Smooth muscle cell (in vitro differentiated cells): ENCODE data around the gene LIPK. TPM values are rescaled to one million over a fixed set of nuclear protein-coding genes. Genes with fewer than 3 reads are reported as not detected.
A peak's percentile ranks its signal among the peaks of the same experiment; 100 is the strongest.

ENCODE experiments used
- DNase-seq: peaks from one replicate; lab custom pipeline; 2025; ENCODE audit not compliant: unreplicated experiment; lab: John Stamatoyannopoulos, UW
- H2AFZ ChIP-seq: fragments of 200-600 bp; sonication (generic); 2 replicates; pipeline ENCODE4 v1.6.0; 2016; ENCODE audit warnings: antibody characterized with exemption, low read depth, mild to moderate bottlenecking
- H3F3A ChIP-seq: fragments of 200-600 bp; sonication (generic); 2 replicates; pipeline ENCODE4 v1.6.0; 2017; ENCODE audit warnings: antibody characterized with exemption, low read depth
- H3K27ac ChIP-seq: fragments of 200-600 bp; sonication (generic); 2 replicates; pipeline ENCODE4 v1.5.1; 2016; ENCODE audit warnings: low read depth, mild to moderate bottlenecking
- H3K27me3 ChIP-seq: fragments of 200-600 bp; sonication (generic); 2 replicates; pipeline ENCODE4 v1.6.1; 2016; ENCODE audit warnings: low read depth, mild to moderate bottlenecking
- H3K36me3 ChIP-seq: fragments of 200-600 bp; sonication (generic); 2 replicates; pipeline ENCODE4 v1.5.1; 2016; ENCODE audit warnings: low read depth
- H3K4me1 ChIP-seq: fragments of 200-600 bp; sonication (generic); 2 replicates; pipeline ENCODE4 v1.5.1; 2016; ENCODE audit warnings: low read depth
- H3K4me2 ChIP-seq: fragments of 200-600 bp; sonication (generic); 2 replicates; pipeline ENCODE4 v1.6.0; 2016; ENCODE audit warnings: mild to moderate bottlenecking
- H3K4me3 ChIP-seq: fragments of 200-600 bp; sonication (generic); 2 replicates; pipeline ENCODE4 v1.5.1; 2016; ENCODE audit warnings: mild to moderate bottlenecking
- H3K79me2 ChIP-seq: fragments of 200-600 bp; sonication (generic); 2 replicates; pipeline ENCODE4 v1.6.0; 2016; ENCODE audit warnings: low read depth, mild to moderate bottlenecking
- H3K9ac ChIP-seq: fragments of 200-600 bp; sonication (generic); 2 replicates; pipeline ENCODE4 v1.6.0; 2016; ENCODE audit warnings: low read depth
- H3K9me3 ChIP-seq: fragments of 200-600 bp; sonication (generic); replicated peaks from 2 replicates; pipeline ENCODE4 v1.5.1; 2016; ENCODE audit warnings: low read depth
- H4K20me1 ChIP-seq: fragments of 200-600 bp; sonication (generic); 2 replicates; pipeline ENCODE4 v1.6.0; 2016; ENCODE audit warnings: low read depth
- CTCF ChIP-seq: fragments of 200-600 bp; sonication (generic); IDR thresholded peaks from 2 replicates; pipeline ENCODE4 v1.5.1; 2017; ENCODE audit warnings: borderline replicate concordance, mild to moderate bottlenecking, antibody characterized with exemption; ENCODE audit not compliant: insufficient read depth, poor library complexity, severe bottlenecking
- WGBS: methylation state at CpG from one replicate; pipeline ENCODE4 v1.1.7; 2016; ENCODE audit warnings: low lambda C conversion rate; 5-methylcytosine and 5-hydroxymethylcytosine counted together
- polyA plus RNA-seq: library from polyadenylated mRNA; unstranded; fragments of >200 nt; fragmentation: Nextera tagmentation; extraction: Ambion mirVana; gene quantifications from 2 replicates; pipeline ENCODE4 v1.2.1, GENCODE V29; 2016
- total RNA-seq: library from RNA; depleted of rRNA; stranded (reverse); fragments of >200 nt; gene quantifications from 2 replicates; pipeline ENCODE4 v1.2.3, GENCODE V29; 2014

The LIPK gene
- total and polyA plus RNA-seq, 2 experiments from 2014 or later, result 0.18 TPM; not detected in 1

DNA sequence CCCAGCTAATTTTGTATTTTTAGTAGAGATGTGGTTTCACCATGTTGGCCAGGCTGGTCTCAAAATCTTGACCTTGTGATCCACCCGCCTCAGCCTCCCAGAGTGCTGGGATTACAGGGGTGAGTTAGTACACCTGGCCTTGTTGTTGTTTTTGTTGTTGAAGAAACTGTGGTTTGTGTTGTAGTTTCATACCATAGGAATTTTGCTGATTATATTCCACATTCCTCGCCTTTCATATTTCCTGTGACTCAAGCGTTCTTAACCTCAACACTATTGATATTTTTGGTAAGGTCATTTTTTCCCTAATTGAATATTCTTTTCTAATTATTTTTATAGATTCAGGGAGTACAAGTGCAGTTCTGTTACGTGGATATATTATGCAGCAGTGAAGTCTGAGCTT lies 25.1 kb upstream of the LIPK start:
- Histone ChIP-seq H3K9ac (no peak overlapping the region), H3F3A (no peaks in the 10 kb centered on the region), H3K9me3 (no peaks in the 10 kb centered on the region), H3K4me2 (no peak overlapping the region), H3K79me2 (no peaks in the 10 kb centered on the region), H3K36me3 (no peaks in the 10 kb centered on the region), H3K4me3 (no peak overlapping the region), H2AFZ (no peak overlapping the region), H3K27ac (no peak overlapping the region), H3K4me1 (no peaks in the 10 kb centered on the region), H3K27me3 (peaks cover 39% of the 10 kb centered on the region), H4K20me1 (no peaks in the 10 kb centered on the region)
- WGBS, result 81% methylated on average over 4 of the region's 4 CpGs
- DNase-seq, result no peak
- TF ChIP-seq CTCF, result no peak

DNA sequence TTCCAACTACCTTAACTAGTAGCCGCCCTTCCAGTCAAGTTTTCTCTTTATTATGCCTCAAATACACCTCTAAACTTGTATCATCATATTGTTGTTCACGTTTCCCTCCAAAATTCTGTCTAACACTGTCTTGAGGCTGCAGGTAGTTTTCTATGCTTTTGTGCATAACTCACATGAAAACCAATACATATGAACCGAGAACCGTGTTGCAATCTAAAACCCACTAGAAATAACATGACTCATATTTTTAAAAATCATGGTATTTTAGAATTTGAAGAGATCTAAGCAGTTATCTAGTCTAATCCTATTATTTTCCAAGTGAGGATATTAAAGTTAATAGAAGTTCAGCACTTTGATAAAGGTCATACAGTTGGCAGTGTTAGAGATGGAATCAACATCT lies 23.6 kb upstream of the LIPK start:
- H3K79me2 ChIP-seq, result no peaks in the 10 kb centered on the region
- H3K27me3 ChIP-seq, result peaks cover 39% of the 10 kb centered on the region
- H2AFZ ChIP-seq, result no peak overlapping the region
- no peaks in the 10 kb centered on the region for H3F3A ChIP-seq
- no peaks in the 10 kb centered on the region for H3K9me3 ChIP-seq
- no peak overlapping the region for H3K4me3 ChIP-seq
- WGBS, result 84% methylated on average over 4 of the region's 4 CpGs
- H3K4me1 ChIP-seq, result no peaks in the 10 kb centered on the region
- DNase-seq, result no peak
- no peak for TF ChIP-seq CTCF
- no peak overlapping the region for H3K27ac ChIP-seq
- no peaks in the 10 kb centered on the region for H4K20me1 ChIP-seq
- no peak overlapping the region for H3K4me2 ChIP-seq
- H3K36me3 ChIP-seq, result no peaks in the 10 kb centered on the region
- H3K9ac ChIP-seq, result no peak overlapping the region

GRCh38 chr10:88687853-88688467 lies 18.1 kb upstream of the LIPK start:
- peak; percentile 72 for TF ChIP-seq CTCF
- H3K36me3 ChIP-seq, result no peaks in the 10 kb centered on the region
- DNase-seq, result no peak

GRCh38 chr10:88689366-88689765 lies 16.7 kb upstream of the LIPK start:
- Histone ChIP-seq H3K79me2 (no peaks in the 10 kb centered on the region), H3K27ac (peak overlapping the region; percentile 91), H3K27me3 (no peaks in the 10 kb centered on the region), H3K36me3 (no peaks in the 10 kb centered on the region), H3K4me2 (no peak overlapping the region), H3K9ac (peak overlapping the region; percentile 75), H3K4me3 (no peak overlapping the region), H4K20me1 (no peaks in the 10 kb centered on the region), H3F3A (no peaks in the 10 kb centered on the region), H3K9me3 (no peaks in the 10 kb centered on the region), H2AFZ (no peak overlapping the region), H3K4me1 (no peaks in the 10 kb centered on the region)
- no peak for DNase-seq
- 74% methylated on average over 6 of the region's 6 CpGs for WGBS
- no peak for TF ChIP-seq CTCF

More at GRCh38 chr10:88687853-88688467, 18.1 kb upstream of the LIPK start:
- Histone ChIP-seq H3K4me1 (no peaks in the 10 kb centered on the region), H3K79me2 (no peaks in the 10 kb centered on the region), H3K9me3 (no peaks in the 10 kb centered on the region), H3K4me3 (no peak overlapping the region), H3K27me3 (peaks cover 9% of the 10 kb centered on the region), H3K27ac (no peak overlapping the region), H3K4me2 (no peak overlapping the region), H3F3A (no peaks in the 10 kb centered on the region), H3K9ac (no peak overlapping the region), H4K20me1 (no peaks in the 10 kb centered on the region), H2AFZ (no peak overlapping the region)
